Epithelial cell of esophagus (primary cell): ENCODE data around the gene EPHA2.
A peak's percentile ranks its signal among the peaks of the same experiment; 100 is the strongest.

Experiments
- DNase-seq: peaks from one replicate; pipeline ENCODE4 v3.0.0; 2010; ENCODE audit warnings: low read depth
- H3K4me3 ChIP-seq: 2 replicates; pipeline ENCODE4 v1.5.1; 2011; ENCODE audit warnings: mild to moderate bottlenecking, low read length, control low read depth
- TF ChIP-seq, protein P1 (sequence below): IDR thresholded peaks from 2 replicates; pipeline ENCODE4 v1.5.1; 2011; ENCODE audit warnings: low read depth, mild to moderate bottlenecking, low read length, control low read depth, inconsistent platforms; ENCODE audit not compliant: insufficient read depth; ENCODE audit errors: missing control alignments

Gene EPHA2

DNA sequence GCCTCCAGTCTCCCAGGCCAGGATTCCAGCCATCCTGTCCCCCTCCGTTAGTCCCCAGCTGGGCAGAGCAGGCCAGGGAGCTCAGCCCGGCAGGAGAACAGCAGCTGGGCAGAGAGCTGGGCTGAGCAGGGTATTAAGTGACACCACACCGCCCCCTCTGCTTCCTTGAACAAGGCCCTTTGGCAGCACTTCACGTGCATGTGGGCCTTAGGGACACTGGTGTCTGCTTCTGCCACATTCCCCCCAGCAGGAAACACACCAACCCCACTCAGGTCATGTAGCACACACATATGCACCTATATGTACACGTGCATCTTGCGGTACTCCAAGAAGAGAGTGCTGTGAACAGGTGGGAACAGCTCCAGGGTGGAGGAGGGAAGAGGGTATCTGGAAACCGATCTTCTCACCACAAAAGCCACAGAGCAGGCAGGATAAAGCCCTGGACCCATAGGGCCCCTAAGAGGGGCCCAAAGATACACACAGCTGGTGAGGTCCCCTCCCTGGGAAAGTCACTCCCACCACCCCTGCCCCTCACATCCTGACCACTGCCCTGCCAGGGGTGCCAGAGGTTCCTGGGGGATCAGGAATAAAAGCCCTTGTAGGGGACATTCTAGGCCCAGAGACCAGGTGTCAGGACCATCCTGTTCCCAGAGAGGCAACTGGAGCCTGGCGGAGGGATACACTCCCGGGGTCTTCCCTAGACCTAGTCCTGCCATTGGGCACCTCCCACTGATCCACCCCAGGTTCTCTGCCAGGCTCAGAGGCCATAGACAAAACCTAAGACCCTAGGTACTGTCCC lies 4.5 kb downstream of the EPHA2 start:
- TF ChIP-seq, protein P1, sequence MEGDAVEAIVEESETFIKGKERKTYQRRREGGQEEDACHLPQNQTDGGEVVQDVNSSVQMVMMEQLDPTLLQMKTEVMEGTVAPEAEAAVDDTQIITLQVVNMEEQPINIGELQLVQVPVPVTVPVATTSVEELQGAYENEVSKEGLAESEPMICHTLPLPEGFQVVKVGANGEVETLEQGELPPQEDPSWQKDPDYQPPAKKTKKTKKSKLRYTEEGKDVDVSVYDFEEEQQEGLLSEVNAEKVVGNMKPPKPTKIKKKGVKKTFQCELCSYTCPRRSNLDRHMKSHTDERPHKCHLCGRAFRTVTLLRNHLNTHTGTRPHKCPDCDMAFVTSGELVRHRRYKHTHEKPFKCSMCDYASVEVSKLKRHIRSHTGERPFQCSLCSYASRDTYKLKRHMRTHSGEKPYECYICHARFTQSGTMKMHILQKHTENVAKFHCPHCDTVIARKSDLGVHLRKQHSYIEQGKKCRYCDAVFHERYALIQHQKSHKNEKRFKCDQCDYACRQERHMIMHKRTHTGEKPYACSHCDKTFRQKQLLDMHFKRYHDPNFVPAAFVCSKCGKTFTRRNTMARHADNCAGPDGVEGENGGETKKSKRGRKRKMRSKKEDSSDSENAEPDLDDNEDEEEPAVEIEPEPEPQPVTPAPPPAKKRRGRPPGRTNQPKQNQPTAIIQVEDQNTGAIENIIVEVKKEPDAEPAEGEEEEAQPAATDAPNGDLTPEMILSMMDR: no peak
- H3K4me3 ChIP-seq: peak overlapping the region; percentile 25

DNA sequence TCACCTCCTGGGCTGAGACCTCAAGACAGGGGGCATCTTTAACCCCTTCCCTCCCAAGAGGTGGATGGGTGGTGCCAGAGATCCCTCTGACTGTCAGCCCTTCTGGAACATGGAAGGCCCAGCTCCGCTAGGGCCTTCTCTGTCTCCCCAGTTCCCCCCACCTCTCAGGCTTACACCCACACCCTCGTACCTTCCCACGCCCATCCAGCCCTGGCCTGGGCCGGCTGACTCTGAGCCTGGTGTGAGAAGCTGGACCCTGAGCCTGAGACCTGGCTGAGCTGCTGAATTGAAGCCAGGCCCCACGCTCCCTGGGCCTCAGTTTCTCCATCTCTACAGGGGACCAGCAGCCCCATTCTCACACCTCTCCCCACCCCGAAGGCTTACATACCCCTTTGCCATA lies 5.4 kb downstream of the EPHA2 start:
- DNase-seq: no peak
- no peak overlapping the region for H3K4me3 ChIP-seq
- TF ChIP-seq, protein P1: no peak

More for the DNA sequence above, 4.5 kb downstream of the EPHA2 start:
- no peak for DNase-seq

DNA sequence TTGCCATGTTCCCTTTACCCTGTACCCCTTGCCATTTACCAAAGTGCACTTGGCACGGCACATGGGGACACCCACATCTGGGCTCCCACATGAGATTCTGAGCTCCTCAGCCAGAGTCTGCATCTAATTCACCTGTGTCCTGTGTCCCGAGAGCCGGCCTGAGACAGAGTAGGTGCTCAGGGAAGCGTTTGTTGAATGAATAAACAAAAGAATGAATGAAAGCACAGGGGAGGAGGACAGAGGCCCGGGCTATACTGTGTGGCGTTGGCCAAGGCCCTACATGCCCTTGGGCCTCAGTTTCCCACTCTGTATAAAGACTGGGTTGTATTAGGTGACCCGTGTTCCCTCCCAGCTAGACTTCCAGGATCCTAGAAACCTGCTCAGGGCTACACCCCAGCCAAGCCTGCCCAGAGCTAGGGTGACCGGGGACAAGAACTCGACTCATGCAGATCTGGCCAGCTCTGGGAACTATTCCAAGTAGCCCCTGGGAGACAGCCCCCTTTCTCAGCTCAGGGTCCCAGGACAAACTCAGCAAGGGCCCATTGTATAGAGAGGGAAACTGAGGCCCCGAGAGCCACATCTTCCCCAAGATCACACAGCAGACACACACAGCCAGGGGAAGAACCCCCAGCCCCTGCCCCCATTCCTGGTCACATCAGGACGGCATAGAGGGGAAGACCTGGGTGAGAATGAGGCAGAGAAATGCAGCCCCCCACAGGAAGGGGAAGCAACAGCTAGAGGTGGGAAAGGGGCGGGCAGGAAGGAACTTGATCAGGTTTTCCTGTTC lies 6.0 kb downstream of the EPHA2 start:
- TF ChIP-seq, protein P1: no peak
- DNase-seq: no peak
- H3K4me3 ChIP-seq: no peak overlapping the region

DNA sequence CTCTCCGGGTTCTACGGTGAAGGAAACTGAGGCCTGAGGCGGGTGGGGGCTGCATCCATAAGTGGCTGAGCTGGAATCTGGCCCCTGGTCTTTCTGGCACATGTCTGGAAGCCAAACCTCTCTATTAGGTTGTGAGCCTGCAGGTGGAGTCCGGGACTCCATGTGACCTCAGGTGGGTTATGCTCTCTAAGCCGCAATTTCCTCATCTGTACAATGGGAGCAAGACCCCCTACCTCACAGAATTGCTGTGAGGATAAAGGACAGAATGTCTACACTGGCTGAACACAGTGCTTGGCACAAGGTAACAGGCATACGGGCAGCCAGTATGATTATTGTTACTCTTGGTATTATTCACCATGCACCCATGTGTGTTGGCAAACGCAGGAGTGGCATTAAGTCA lies 6.7 kb downstream of the EPHA2 start:
- DNase-seq: no peak
- TF ChIP-seq, protein P1: no peak
- no peak overlapping the region for H3K4me3 ChIP-seq

DNA sequence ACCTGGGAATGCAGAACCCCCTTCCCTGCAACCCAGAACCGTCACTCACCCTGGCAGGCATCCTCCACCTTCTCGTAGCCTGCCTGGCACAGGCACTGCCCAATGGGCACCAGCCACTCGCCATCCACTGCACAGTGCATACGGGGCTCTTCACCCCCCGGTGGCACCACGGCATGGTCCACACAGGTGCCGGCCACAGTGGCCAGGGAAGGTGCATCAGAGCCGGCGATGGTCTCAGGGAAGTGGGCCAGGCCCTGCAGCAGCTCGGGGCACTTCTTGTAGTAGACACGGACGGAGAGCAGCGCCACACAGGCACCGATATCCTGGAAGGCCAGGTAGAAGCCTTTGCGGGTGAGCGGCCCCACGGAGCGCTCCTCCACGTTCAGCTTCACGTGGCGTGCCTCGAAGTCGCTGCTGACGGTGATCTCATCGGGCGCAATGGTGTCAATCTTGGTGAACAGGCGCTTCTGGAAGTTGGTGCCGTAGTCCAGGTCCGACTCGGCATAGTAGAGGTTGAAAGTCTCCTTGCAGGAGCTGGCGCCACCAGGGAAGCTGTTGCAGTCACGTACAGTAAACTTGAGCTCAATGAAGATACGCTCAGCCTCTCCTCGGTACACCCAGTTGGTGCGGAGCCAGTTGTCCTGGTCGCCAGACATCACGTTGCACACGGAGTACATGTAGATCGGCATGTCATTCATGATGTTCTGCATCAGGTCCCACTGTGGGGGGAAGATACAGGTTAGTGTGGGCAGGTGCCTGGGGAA lies 7.4 kb downstream of the EPHA2 start:
- no peak overlapping the region for H3K4me3 ChIP-seq
- DNase-seq: no peak
- TF ChIP-seq, protein P1: no peak

DNA sequence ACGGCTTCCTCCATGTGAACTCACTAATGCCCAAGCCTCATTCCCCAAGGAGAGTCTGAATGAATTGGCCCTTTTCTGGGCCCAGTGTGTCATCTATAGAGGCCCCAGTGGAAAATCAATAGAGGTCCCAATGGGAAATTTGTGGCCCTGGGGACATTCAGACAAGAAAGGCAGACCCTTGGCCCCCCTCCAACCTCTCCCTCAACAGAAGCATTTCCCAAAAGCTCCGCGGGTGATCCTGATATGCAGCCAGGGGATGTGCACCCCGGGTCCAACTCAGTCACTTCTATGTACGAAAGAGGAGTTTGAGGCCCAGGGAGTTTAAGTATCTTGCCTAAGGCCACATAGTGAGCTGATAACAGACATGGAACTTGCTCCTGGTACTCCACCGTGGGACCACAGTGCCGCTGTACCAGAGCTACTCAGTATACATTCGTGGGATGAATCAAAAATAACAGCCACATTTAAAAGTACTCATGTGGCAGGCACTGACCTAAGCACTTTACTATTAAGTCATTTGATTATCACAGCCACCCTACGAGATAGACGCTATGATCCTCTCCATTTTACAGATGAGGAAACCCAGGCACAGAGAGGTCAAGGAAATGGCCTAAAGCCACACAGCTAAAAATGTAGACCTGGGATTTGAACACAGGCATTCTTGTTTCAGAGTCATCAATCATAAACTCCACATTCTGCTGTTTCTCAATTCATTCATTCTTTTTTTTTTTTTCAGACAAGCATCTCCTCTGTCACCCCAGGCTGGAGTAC lies 8.5 kb downstream of the EPHA2 start:
- TF ChIP-seq, protein P1: no peak

More for the DNA sequence above, 8.5 kb downstream of the EPHA2 start:
- no peak overlapping the region for H3K4me3 ChIP-seq
- DNase-seq: no peak
